22Rv1 (cell line): Measurements from ENCODE around the gene FAM217B.

Experiments used
- H3K27ac ChIP-seq: fragments of 450-650 bp; 2 replicates; pipeline ENCODE4 v1.5.1; 2017
- CTCF ChIP-seq: fragments of 450-650 bp; IDR thresholded peaks from 2 replicates; pipeline ENCODE4 v1.5.1; 2017; ENCODE audit warnings: mild to moderate bottlenecking
- ZFX ChIP-seq: fragments of 450-650 bp; IDR thresholded peaks from 2 replicates; pipeline ENCODE4 v1.6.1; 2017; ENCODE audit warnings: antibody characterized with exemption, borderline replicate concordance

Gene FAM217B

GRCh38 chr20:59993736-59994430 lies 53.7 kb downstream of the FAM217B start:
- no peak overlapping the region for H3K27ac ChIP-seq
- TF ChIP-seq ZFX: no peak
- no peak for TF ChIP-seq CTCF

- TF ChIP-seq CTCF: no peak
- TF ChIP-seq ZFX: no peak
- H3K27ac ChIP-seq: no peak overlapping the region
Observed at GRCh38 chr20:59994697-59995122, 54.5 kb downstream of the FAM217B start.

- no peak for TF ChIP-seq CTCF
- TF ChIP-seq ZFX: no peak
Observed at GRCh38 chr20:59996108-59996507, 55.9 kb downstream of the FAM217B start.

GRCh38 chr20:59997896-59998295 lies 57.7 kb downstream of the FAM217B start:
- TF ChIP-seq CTCF: no peak
- no peak for TF ChIP-seq ZFX
- no peak overlapping the region for H3K27ac ChIP-seq

More at GRCh38 chr20:59996108-59996507, 55.9 kb downstream of the FAM217B start:
- no peak overlapping the region for H3K27ac ChIP-seq
